CD4-positive, alpha-beta memory T cell (primary cell): ENCODE results near the gene NRG3. TPM values are rescaled to one million over a fixed set of nuclear protein-coding genes. Genes with fewer than 3 reads are reported as not detected.
"Not testable (repeated sequence)": the region's sequence is repeated elsewhere in the genome, so short reads cannot be mapped to it uniquely, and the experiment has no call there.

Experiments used
- CTCF ChIA-PET: fragments of 350-600 bp; sonication (Branson Sonifier 250); formaldehyde crosslinking; loops from one replicate; lab custom pipeline; 2021; ENCODE audit warnings: inconsistent platforms; ENCODE audit not compliant: partially characterized antibody; lab: Charles Lee
- POLR2A ChIA-PET: fragments of 350-600 bp; sonication (Branson Sonifier 250); formaldehyde crosslinking; loops from one replicate; lab custom pipeline; 2021; ENCODE audit not compliant: partially characterized antibody; lab: Charles Lee
- DNase-seq, 5 donors: peaks; one replicate each; pipeline versions ENCODE4 v3.0.0 to v3.0.0-alpha.2; 2020 to 2022; ENCODE audit warnings: mixed read lengths in 1 of 5
- H3K27ac ChIP-seq: one replicate; pipeline ENCODE4 v1.7.0; 2013; ENCODE audit warnings: low read depth, low read length
- H3K27me3 ChIP-seq: 2 replicates; pipeline ENCODE4 v1.7.0; 2013; ENCODE audit warnings: mild to moderate bottlenecking, low read length, moderate library complexity; ENCODE audit not compliant: insufficient read depth
- H3K36me3 ChIP-seq: 2 replicates; pipeline ENCODE4 v1.7.0; 2013; ENCODE audit warnings: mild to moderate bottlenecking, low read length, moderate library complexity; ENCODE audit not compliant: insufficient read depth
- H3K4me1 ChIP-seq: 2 replicates; pipeline ENCODE4 v1.7.0; 2013; ENCODE audit warnings: mild to moderate bottlenecking, low read length, moderate library complexity; ENCODE audit not compliant: insufficient read depth
- H3K4me3 ChIP-seq, 2 donors: one replicate each; pipeline ENCODE4 v1.7.0; 2013; ENCODE audit warnings: low read length in 2 of 2, mild to moderate bottlenecking in 1 of 2
- H3K9me3 ChIP-seq, 2 donors: one replicate each; pipeline ENCODE4 v1.7.0; 2013; ENCODE audit warnings: low read length in 2 of 2, control low read depth in 1 of 2; ENCODE audit not compliant: control insufficient read depth in 1 of 2
- H3K27ac Mint-ChIP-seq, 7 donors: one replicate each; pipeline ENCODE4 v1.8.0; 2020 to 2021; ENCODE audit warnings: mixed read lengths in 7 of 7, mild to moderate bottlenecking in 6 of 7, inconsistent platforms in 3 of 7, moderate library complexity in 3 of 7
- H3K27me3 Mint-ChIP-seq, 2 donors: one replicate each; pipeline ENCODE4 v1.8.0; 2020 to 2021; ENCODE audit warnings: mixed read lengths in 2 of 2
- H3K36me3 Mint-ChIP-seq, 2 donors: one replicate each; pipeline ENCODE4 v1.8.0; 2020 to 2021; ENCODE audit warnings: mixed read lengths in 2 of 2, inconsistent platforms in 1 of 2, mild to moderate bottlenecking in 1 of 2
- H3K4me1 Mint-ChIP-seq, 4 donors: one replicate each; pipeline ENCODE4 v1.8.0; 2020 to 2021; ENCODE audit warnings: mixed read lengths in 4 of 4, mild to moderate bottlenecking in 1 of 4
- H3K4me3 Mint-ChIP-seq, 8 donors: one replicate each; pipeline ENCODE4 v1.8.0; 2020 to 2021; ENCODE audit warnings: mixed read lengths in 8 of 8, mild to moderate bottlenecking in 7 of 8, moderate library complexity in 6 of 8, inconsistent platforms in 3 of 8
- H3K9me3 Mint-ChIP-seq, 8 donors: one replicate each; pipeline ENCODE4 v1.8.0; 2020 to 2021; ENCODE audit warnings: mixed read lengths in 8 of 8, mild to moderate bottlenecking in 5 of 8, inconsistent platforms in 3 of 8, moderate library complexity in 1 of 8
- intact Hi-C: fragments of 100-400 bp; cut with micrococcal nuclease; formaldehyde crosslinking; loops from one replicate; pipeline ENCODE4 v1.15.1; 2023
- polyA plus RNA-seq, 2 donors: library from polyadenylated mRNA; unstranded; fragments of 300-500 nt; fragmentation: Illumina TruSeq; gene quantifications; one replicate each; pipeline ENCODE4 v1.2.3, GENCODE V29; 2021
- total RNA-seq, 2 experiments: library from RNA; stranded (reverse); gene quantifications; one replicate each; pipeline ENCODE4 v1.2.3, GENCODE V29; 2021

NRG3 gene
- total and polyA plus RNA-seq, 4 experiments from 2014 or later: not detected

DNA sequence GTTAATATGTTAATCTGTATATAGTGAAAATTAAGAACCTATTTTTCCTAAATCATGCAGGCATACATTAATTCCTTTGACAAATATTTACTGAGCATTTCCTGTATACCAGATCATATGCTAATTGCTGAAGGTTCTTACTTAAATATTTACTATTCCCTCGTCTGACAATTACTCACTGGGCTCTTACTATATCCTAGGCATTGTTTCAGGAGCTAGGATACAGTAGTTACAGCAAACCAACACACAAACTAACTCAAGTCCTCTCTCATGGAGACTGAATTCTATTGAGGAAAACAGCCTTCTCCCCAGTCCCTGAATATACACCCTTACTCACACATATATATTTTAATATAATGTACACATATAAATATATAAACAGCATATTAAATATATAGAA, 786.0 kb downstream of the NRG3 start:
- Histone ChIP-seq H3K27me3 (no peaks in the 10 kb centered on the region), H3K4me3 (no peak overlapping the region), H3K4me1 (no peaks in the 10 kb centered on the region), H3K27ac (no peak overlapping the region), H3K36me3 (no peaks in the 10 kb centered on the region), H3K9me3 (no peaks in the 10 kb centered on the region)
- Mint-ChIP-seq H3K9me3 (no peaks in the 10 kb centered on the region), H3K27me3 (no peaks in the 10 kb centered on the region), H3K36me3 (no peaks in the 10 kb centered on the region), H3K27ac (no peak overlapping the region), H3K4me1 (no peaks in the 10 kb centered on the region), H3K4me3 (no peak overlapping the region)
- no peak for DNase-seq
- intact Hi-C loops: no loop called here
- ChIA-PET POLR2A (no interaction called here), CTCF (no interaction called here)

DNA sequence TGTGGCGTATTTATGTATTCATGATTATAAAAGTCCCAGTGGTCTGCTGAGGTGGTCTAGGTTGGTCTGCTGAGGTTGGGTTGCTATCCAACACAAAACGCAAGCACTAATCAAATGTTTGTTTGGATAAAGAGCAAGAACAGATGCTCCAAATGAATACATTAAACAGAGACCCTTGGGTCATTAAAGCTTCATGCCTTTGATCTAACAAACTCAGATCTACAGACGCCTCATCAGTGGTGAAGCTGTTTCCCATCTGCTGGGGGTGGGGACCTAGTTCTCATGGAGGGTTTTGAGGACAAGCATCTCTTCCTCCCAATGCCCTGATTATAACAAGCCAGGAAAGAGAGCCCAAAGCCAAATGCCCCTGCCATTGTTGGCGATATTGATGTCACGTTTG, 786.7 kb downstream of the NRG3 start:
- H3K4me1 Mint-ChIP-seq: no peaks in the 10 kb centered on the region
- no peak overlapping the region for H3K4me3 Mint-ChIP-seq
- H3K27me3 ChIP-seq: no peaks in the 10 kb centered on the region
- H3K27ac Mint-ChIP-seq: no peak overlapping the region
- no peaks in the 10 kb centered on the region for H3K4me1 ChIP-seq
- H3K9me3 Mint-ChIP-seq: no peaks in the 10 kb centered on the region
- intact Hi-C loops: no loop called here
- no peaks in the 10 kb centered on the region for H3K36me3 Mint-ChIP-seq
- H3K27ac ChIP-seq: no peak overlapping the region
- no peak for DNase-seq
- ChIA-PET CTCF (no interaction called here), POLR2A (no interaction called here)
- no peaks in the 10 kb centered on the region for H3K36me3 ChIP-seq
- H3K27me3 Mint-ChIP-seq: no peaks in the 10 kb centered on the region
- H3K4me3 ChIP-seq: no peak overlapping the region
- H3K9me3 ChIP-seq: no peaks in the 10 kb centered on the region

DNA sequence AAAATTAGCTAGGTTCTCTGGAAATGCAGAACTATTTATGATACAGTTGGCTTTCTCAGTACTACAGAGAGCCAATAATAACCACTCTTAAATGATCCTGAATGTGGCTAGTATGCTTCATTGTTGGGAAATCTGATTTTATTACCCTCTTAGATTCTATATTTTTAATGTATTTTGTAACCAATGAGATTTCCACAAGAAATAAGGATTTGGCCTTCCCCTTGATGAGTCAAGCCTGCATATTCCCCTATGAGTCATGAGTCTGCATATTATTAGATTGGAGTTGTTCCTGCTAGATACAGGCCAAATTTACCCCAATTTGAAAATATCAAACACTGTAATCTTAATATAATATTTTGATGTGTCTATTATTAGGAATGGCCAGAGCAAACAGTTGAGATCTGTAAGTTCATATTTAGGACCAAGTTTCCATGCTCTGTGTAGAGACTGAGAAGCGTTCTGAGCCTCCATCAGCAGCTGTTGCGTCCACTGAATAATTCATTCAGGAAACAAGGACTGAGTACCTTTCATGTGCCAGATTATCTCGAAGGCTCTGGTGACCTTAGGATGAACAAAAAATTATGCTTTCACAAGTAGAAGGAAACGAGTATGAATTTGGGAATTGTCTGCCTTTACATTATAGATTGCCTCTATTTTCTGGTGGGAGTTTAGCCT, 793.4 kb downstream of the NRG3 start:
- ChIA-PET CTCF (no interaction called here), POLR2A (no interaction called here)
- Mint-ChIP-seq H3K27ac (no peak overlapping the region), H3K9me3 (peaks cover 2 to 15% (median 3%) of the 10 kb centered on the region in 8 donors), H3K4me3 (no peak overlapping the region), H3K27me3 (no peaks in the 10 kb centered on the region), H3K4me1 (no peaks in the 10 kb centered on the region), H3K36me3 (no peaks in the 10 kb centered on the region)
- H3K36me3 ChIP-seq: no peaks in the 10 kb centered on the region
- no peaks in the 10 kb centered on the region for H3K9me3 ChIP-seq
- intact Hi-C loops: no loop called here
- no peak overlapping the region for H3K4me3 ChIP-seq
- no peak overlapping the region for H3K27ac ChIP-seq
- DNase-seq: no peak
- no peaks in the 10 kb centered on the region for H3K4me1 ChIP-seq
- H3K27me3 ChIP-seq: no peaks in the 10 kb centered on the region

DNA sequence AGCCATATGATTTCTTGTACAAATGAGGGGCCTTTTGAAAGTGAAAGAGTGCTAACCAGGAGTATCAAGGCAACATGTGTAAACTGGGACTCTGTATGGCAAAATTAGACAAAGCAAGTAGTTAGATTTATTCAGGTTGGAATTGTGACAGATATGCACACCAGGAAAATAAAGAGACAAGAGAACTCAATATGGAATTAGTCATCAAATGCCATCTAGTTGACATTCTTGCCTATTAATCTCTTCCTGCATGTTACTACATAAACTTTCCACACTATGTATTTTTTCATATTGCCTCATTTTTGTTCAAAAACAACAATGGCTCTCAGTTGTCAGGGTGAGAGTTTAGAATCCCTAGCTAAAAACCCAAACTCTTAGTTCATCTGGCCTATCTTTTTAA, 799.0 kb downstream of the NRG3 start:
- DNase-seq: no peak
- CTCF ChIA-PET: no interaction called here

DNA sequence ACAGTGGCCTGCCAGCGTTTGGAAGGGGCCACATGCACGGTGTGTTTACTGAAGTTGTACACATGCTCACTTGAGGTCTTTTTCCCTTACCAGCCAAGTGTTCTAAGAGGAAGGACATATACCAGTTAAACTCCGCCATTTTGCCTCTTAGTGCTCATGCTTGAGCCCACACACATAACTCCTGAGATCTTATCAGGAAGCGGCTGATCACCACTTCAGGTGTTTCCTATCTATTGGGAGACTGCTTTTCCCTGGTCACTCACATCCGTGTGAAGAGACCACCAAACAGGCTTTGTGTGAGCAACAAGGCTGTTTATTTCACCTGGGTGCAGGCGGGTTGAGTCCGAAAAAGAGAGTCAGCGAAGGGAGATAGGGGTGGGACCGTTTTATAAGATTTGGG, 802.9 kb downstream of the NRG3 start:
- H3K27ac ChIP-seq, H3K4me1 ChIP-seq, DNase-seq, H3K4me1 Mint-ChIP-seq, H3K4me3 Mint-ChIP-seq, H3K4me3 ChIP-seq, intact Hi-C loops, H3K27ac Mint-ChIP-seq, H3K36me3 ChIP-seq, CTCF ChIA-PET, POLR2A ChIA-PET, H3K9me3 ChIP-seq, H3K36me3 Mint-ChIP-seq, H3K27me3 Mint-ChIP-seq, H3K27me3 ChIP-seq: not testable (repeated sequence)
- H3K9me3 Mint-ChIP-seq: peaks cover 2 to 38% (median 11%) of the 10 kb centered on the region in 8 donors

More for the DNA sequence above, 799.0 kb downstream of the NRG3 start:
- H3K27ac ChIP-seq: no peak overlapping the region
- Mint-ChIP-seq H3K4me1 (no peaks in the 10 kb centered on the region), H3K9me3 (peaks cover 3 to 40% (median 16%) of the 10 kb centered on the region in 8 donors), H3K36me3 (no peaks in the 10 kb centered on the region), H3K4me3 (no peak overlapping the region), H3K27ac (no peak overlapping the region), H3K27me3 (no peaks in the 10 kb centered on the region)
- no peak overlapping the region for H3K4me3 ChIP-seq
- H3K27me3 ChIP-seq: no peaks in the 10 kb centered on the region
- no peaks in the 10 kb centered on the region for H3K4me1 ChIP-seq
- no peaks in the 10 kb centered on the region for H3K36me3 ChIP-seq
- intact Hi-C loops: no loop called here
- no peaks in the 10 kb centered on the region for H3K9me3 ChIP-seq
- POLR2A ChIA-PET: no interaction called here

DNA sequence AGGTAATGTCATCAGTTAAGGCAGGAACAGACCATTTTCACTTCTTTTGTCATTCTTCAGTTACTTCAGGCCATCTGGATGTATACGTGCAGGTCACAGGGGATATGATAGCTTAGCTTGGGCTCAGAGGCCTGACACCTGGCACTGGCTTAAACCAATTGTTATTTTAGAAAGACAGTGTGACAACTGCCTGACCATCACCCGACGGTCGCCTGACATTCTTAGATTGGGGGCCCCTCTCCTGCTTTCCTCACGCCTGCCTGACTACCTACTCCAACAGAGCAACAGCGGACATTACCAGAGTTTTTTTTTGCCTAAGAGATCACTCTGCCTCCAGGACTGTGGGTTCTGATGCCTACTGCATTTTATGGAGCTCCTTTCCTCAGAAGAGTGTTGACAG, 803.5 kb downstream of the NRG3 start:
- CTCF ChIA-PET, H3K4me1 Mint-ChIP-seq, H3K4me3 ChIP-seq, intact Hi-C loops, H3K9me3 ChIP-seq, H3K36me3 ChIP-seq, POLR2A ChIA-PET, H3K27ac Mint-ChIP-seq, H3K36me3 Mint-ChIP-seq, H3K27me3 ChIP-seq, H3K27me3 Mint-ChIP-seq, H3K4me3 Mint-ChIP-seq, DNase-seq, H3K4me1 ChIP-seq, H3K27ac ChIP-seq: not testable (repeated sequence)
- peaks cover under 1 to 35% (median 12%) of the 10 kb centered on the region in 8 donors for H3K9me3 Mint-ChIP-seq

DNA sequence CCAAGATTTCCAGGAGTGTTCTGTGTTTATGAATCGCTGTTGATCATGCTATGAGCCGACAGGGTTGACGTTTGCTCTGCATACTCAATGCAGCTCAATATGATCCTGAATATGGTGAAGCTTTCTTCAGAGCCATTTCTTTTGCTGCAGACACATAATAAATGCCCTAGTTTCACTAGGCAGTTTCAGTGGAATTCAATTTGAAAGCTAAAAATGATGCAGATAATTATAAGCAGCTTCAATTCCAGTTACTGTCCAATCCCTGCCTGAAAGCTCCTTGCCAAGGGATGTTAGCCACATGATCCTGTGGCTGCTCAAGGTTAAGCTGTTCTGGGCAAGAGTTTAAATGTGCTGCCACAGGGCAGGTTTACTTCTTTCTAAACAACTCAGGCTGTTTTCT, 805.6 kb downstream of the NRG3 start:
- H3K27ac ChIP-seq: no peak overlapping the region
- Mint-ChIP-seq H3K9me3 (peaks cover 0 to 23% (median 9%) of the 10 kb centered on the region in 8 donors), H3K27me3 (no peaks in the 10 kb centered on the region), H3K4me3 (no peak overlapping the region), H3K27ac (no peak overlapping the region), H3K36me3 (no peaks in the 10 kb centered on the region), H3K4me1 (no peaks in the 10 kb centered on the region)
- H3K9me3 ChIP-seq: no peaks in the 10 kb centered on the region
- no peak for DNase-seq
- CTCF ChIA-PET: no interaction called here
- H3K4me1 ChIP-seq: no peaks in the 10 kb centered on the region
- intact Hi-C loops: no loop called here
- H3K4me3 ChIP-seq: no peak overlapping the region
- H3K27me3 ChIP-seq: no peaks in the 10 kb centered on the region
- H3K36me3 ChIP-seq: no peaks in the 10 kb centered on the region
- POLR2A ChIA-PET: no interaction called here

DNA sequence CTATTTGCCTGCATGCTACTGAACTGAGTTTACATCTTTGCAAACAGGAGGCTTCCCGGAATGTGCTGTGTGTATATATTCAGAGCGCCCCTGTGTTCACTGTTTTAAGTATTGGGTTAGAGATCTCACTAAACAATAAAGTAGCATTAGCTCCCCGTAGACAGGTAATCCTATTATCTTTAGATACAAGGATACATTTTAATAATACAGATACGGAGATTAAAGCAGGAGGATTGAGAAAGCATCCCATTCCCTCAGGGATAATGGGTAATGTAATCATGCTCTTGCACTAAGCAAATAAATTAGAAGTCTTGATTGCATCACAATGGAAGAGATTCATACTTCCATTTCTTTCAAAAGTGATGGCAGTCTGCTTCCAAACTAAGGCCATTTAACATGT, 809.0 kb downstream of the NRG3 start:
- Histone ChIP-seq H3K27me3 (no peaks in the 10 kb centered on the region), H3K36me3 (no peaks in the 10 kb centered on the region), H3K27ac (no peak overlapping the region), H3K9me3 (no peaks in the 10 kb centered on the region), H3K4me3 (no peak overlapping the region), H3K4me1 (no peaks in the 10 kb centered on the region)
- H3K36me3 Mint-ChIP-seq: no peaks in the 10 kb centered on the region
- no peak overlapping the region for H3K4me3 Mint-ChIP-seq
- no peaks in the 10 kb centered on the region for H3K27me3 Mint-ChIP-seq
- peaks cover 0 to 5% (median 3%) of the 10 kb centered on the region in 8 donors for H3K9me3 Mint-ChIP-seq
- no peak overlapping the region for H3K27ac Mint-ChIP-seq
- intact Hi-C loops: no loop called here
- ChIA-PET POLR2A (no interaction called here), CTCF (no interaction called here)
- no peak for DNase-seq
- H3K4me1 Mint-ChIP-seq: no peaks in the 10 kb centered on the region
